Transverse colon (tissue), 4 donors: Measurements from ENCODE around the gene CYP21A2. TPM values are rescaled to one million over a fixed set of nuclear protein-coding genes. Genes with fewer than 3 reads are reported as not detected.
A peak's percentile ranks its signal among the peaks of the same experiment; 100 is the strongest.

Experiments
- DNase-seq: peaks from one replicate; pipeline ENCODE4 v3.0.0-alpha.2; 2019
- H3K27ac ChIP-seq, 4 donors: fragments of 200-600 bp; sonication (generic); 2 replicates each; pipeline ENCODE4 v1.5.1; 2016 to 2018; ENCODE audit warnings: inconsistent platforms in 4 of 4
- H3K27me3 ChIP-seq: fragments of 200-600 bp; sonication (generic); 2 replicates; pipeline ENCODE4 v1.5.1; 2017; ENCODE audit warnings: inconsistent platforms
- H3K36me3 ChIP-seq, 4 donors: fragments of 200-600 bp; sonication (generic); 2 replicates each; pipeline ENCODE4 v1.5.1; 2017 to 2019; ENCODE audit warnings: inconsistent platforms in 4 of 4
- H3K4me1 ChIP-seq, 4 donors: fragments of 200-600 bp; sonication (generic); 2 replicates each; pipeline ENCODE4 v1.5.1; 2017 to 2020; ENCODE audit warnings: inconsistent platforms in 4 of 4
- H3K4me3 ChIP-seq, 4 donors: fragments of 200-600 bp; sonication (generic); 1 replicate in 1 of 4; 2 replicates in 3 of 4; pipeline versions ENCODE4 v1.5.1 to v1.6.1; 2017 to 2019; ENCODE audit warnings: inconsistent platforms in 4 of 4
- H3K9me3 ChIP-seq, 2 donors: fragments of 200-600 bp; sonication (generic); 2 replicates each; pipeline ENCODE4 v1.5.1; 2017 to 2019; ENCODE audit warnings: inconsistent platforms in 2 of 2
- EP300 ChIP-seq: sonication (generic); formaldehyde crosslinking; IDR thresholded peaks from one replicate; pipeline ENCODE4 v1.6.1; 2017; ENCODE audit warnings: antibody characterized with exemption, low read depth
- POLR2A ChIP-seq: fragments of 450-650 bp; IDR thresholded peaks from one replicate; pipeline ENCODE4 v1.6.1; 2016; ENCODE audit warnings: antibody characterized with exemption, mild to moderate bottlenecking, moderate library complexity
- POLR2AphosphoS5 ChIP-seq, 3 donors: sonication (generic); formaldehyde crosslinking; IDR thresholded peaks; one replicate each; pipeline ENCODE4 v1.6.1; 2016; ENCODE audit warnings: antibody characterized with exemption in 3 of 3
- WGBS, 2 donors: methylation state at CpG; one replicate each; pipeline ENCODE4 v1.1.5; 2018; ENCODE audit warnings: low coverage in 1 of 2; 5-methylcytosine and 5-hydroxymethylcytosine counted together
- in situ Hi-C, 4 donors: fragments of 200-750 bp; cut with MboI; loops; one replicate each; pipeline versions ENCODE4 v1.15.0 to v1.15.1; 2017; ENCODE audit warnings: low sequenced_read_pairs in 3 of 4, low pct_ligation_motif_present in 1 of 4, low pct_unique_long_range_greater_than_20kb in 1 of 4
- intact Hi-C: fragments of 100-400 bp; cut with DNase I; formaldehyde crosslinking; loops from one replicate; pipeline ENCODE4 v1.15.1; 2023; ENCODE audit warnings: low total_unique reads
- total RNA-seq, 4 donors: library from RNA; depleted of rRNA; stranded (reverse); fragments of >200 nt; gene quantifications; one replicate each; pipeline ENCODE4 v1.1.0, GENCODE V29; 2016
- TF ChIP-seq, protein P1 (sequence below), 5 experiments: fragments of 200-600 bp in 3 of 5; fragments of 450-650 bp in 2 of 5; sonication (generic) in 3 of 5; IDR thresholded peaks; 1 replicate in 2 of 5; 2 replicates in 3 of 5; pipeline ENCODE4 v1.5.1; 2016 to 2017; ENCODE audit warnings: antibody characterized with exemption in 5 of 5, inconsistent platforms in 3 of 5, mild to moderate bottlenecking in 2 of 5, moderate library complexity in 1 of 5

CYP21A2 gene
- total RNA-seq, 4 donors from 2014 or later, result 0.27 to 0.64 (median 0.40) TPM; not detected in 1

GRCh38 chr6:32081168-32081990 lies 43.2 kb downstream of the CYP21A2 start:
- intact Hi-C loops, result no loop called here
- H3K36me3 ChIP-seq, result no peaks in the 10 kb centered on the region
- H3K9me3 ChIP-seq, result no peaks in the 10 kb centered on the region
- peak overlapping the region; percentile 46 to 73 (median 55) for H3K27ac ChIP-seq
- H3K4me1 ChIP-seq, result peaks cover 0 to 9% (median 2%) of the 10 kb centered on the region in 4 donors
- 80 to 81% methylated on average over 1 to 14 of the region's 22 CpGs for WGBS, 2 donors
- no peak overlapping the region for H3K4me3 ChIP-seq
- H3K27me3 ChIP-seq, result peaks cover 7% of the 10 kb centered on the region
- in situ Hi-C loops, result no loop called here
- peak; percentile 41 for DNase-seq
- TF ChIP-seq EP300, result no peak
- TF ChIP-seq POLR2A, result no peak
- TF ChIP-seq, protein P1, sequence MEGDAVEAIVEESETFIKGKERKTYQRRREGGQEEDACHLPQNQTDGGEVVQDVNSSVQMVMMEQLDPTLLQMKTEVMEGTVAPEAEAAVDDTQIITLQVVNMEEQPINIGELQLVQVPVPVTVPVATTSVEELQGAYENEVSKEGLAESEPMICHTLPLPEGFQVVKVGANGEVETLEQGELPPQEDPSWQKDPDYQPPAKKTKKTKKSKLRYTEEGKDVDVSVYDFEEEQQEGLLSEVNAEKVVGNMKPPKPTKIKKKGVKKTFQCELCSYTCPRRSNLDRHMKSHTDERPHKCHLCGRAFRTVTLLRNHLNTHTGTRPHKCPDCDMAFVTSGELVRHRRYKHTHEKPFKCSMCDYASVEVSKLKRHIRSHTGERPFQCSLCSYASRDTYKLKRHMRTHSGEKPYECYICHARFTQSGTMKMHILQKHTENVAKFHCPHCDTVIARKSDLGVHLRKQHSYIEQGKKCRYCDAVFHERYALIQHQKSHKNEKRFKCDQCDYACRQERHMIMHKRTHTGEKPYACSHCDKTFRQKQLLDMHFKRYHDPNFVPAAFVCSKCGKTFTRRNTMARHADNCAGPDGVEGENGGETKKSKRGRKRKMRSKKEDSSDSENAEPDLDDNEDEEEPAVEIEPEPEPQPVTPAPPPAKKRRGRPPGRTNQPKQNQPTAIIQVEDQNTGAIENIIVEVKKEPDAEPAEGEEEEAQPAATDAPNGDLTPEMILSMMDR (IDR thresholded peaks at IDR 0.05), result no peak
- TF ChIP-seq POLR2AphosphoS5 (IDR thresholded peaks at IDR 0.05), result no peak

GRCh38 chr6:32082478-32082877 lies 44.3 kb downstream of the CYP21A2 start:
- TF ChIP-seq, protein P1 (IDR thresholded peaks at IDR 0.05), result no peak
- no peak for TF ChIP-seq POLR2AphosphoS5 (IDR thresholded peaks at IDR 0.05)
- TF ChIP-seq EP300, result no peak
- no peak for TF ChIP-seq POLR2A
- no peak for DNase-seq
- peaks cover 0 to 17% (median 9%) of the 10 kb centered on the region in 4 donors for H3K4me1 ChIP-seq
- in situ Hi-C loops, result no loop called here
- H3K36me3 ChIP-seq, result no peaks in the 10 kb centered on the region
- intact Hi-C loops, result no loop called here
- H3K27ac ChIP-seq, result peak overlapping the region; percentile 46 to 73 (median 55)
- H3K9me3 ChIP-seq, result no peaks in the 10 kb centered on the region
- H3K27me3 ChIP-seq, result peaks cover 12% of the 10 kb centered on the region
- no peak overlapping the region for H3K4me3 ChIP-seq
- 53 to 58% methylated on average over 3 to 6 of the region's 6 CpGs for WGBS, 2 donors

GRCh38 chr6:32082935-32083334 lies 44.7 kb downstream of the CYP21A2 start:
- 80% methylated on average over 9 of the region's 9 CpGs; no CpG with 5 or more reads in 1 of the 2 donors for WGBS, 2 donors
- Histone ChIP-seq H3K27ac (peak overlapping the region; percentile 46 to 73 (median 55)), H3K4me3 (no peak overlapping the region), H3K36me3 (no peaks in the 10 kb centered on the region), H3K4me1 (peaks cover 0 to 20% (median 13%) of the 10 kb centered on the region in 4 donors), H3K27me3 (peaks cover 14% of the 10 kb centered on the region), H3K9me3 (no peaks in the 10 kb centered on the region)
- no peak for DNase-seq
- intact Hi-C loops, result no loop called here
- in situ Hi-C loops, result no loop called here
- TF ChIP-seq, protein P1 (IDR thresholded peaks at IDR 0.05), result no peak
- TF ChIP-seq POLR2AphosphoS5 (IDR thresholded peaks at IDR 0.05) (no peak), POLR2A (no peak), EP300 (no peak)

DNA sequence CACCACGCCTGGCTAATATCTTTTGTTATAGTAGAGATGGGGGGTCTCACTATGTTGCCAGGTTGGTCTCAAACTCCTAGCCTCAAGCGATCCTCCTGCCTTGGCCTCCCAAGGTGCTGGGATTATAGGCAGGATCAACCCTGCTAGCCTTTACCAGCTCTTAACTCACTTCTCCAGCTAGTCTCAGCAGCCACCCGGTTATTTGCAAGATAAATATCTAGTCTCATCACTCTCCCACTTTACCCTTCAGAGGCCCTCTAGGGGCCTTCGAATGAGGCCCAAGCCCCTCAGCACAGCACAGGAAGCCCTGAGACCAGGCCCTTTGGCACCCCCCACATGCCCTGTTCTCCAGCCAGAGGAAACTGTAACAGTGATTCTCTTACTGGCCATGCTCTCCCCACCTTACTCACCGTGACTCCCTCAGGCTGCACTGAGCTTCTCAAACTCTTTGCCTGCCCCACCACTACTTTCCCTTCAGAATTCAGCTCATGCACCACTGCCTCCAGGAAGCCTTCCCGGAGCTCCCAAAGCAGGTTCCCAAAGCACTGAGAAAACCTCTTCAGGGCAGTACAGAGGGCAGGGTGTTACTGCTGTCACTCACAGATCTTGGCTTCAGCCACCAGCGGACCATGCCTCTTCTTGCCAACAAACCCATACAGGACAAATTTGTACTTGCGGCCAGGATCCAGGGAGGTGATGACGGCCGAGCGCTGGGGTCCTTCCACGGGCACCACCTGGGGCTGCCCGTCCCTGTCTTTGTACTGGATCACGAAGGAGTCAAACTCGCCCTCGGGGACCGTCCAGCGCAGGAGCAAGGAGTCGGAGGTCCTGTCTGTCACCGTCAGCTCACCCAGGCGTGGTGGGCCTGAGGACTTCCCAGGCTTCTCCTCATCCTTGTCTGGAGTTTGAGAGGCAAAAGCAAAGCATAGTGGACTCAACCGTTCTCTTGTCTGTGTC lies 45.9 kb downstream of the CYP21A2 start:
- Histone ChIP-seq H3K9me3 (no peaks in the 10 kb centered on the region), H3K36me3 (no peaks in the 10 kb centered on the region), H3K27me3 (peaks cover 16% of the 10 kb centered on the region), H3K4me1 (peaks cover 0 to 22% (median 14%) of the 10 kb centered on the region in 4 donors), H3K4me3 (no peak overlapping the region), H3K27ac (peak overlapping the region in 1 of 4 donors; percentile 53)
- WGBS, 2 donors, result 80 to 91% methylated on average over 1 to 22 of the region's 22 CpGs
- intact Hi-C loops (no loop called here), in situ Hi-C loops (no loop called here)
- no peak for DNase-seq
- TF ChIP-seq POLR2AphosphoS5 (IDR thresholded peaks at IDR 0.05) (no peak), EP300 (no peak), POLR2A (no peak)
- TF ChIP-seq, protein P1 (IDR thresholded peaks at IDR 0.05), result no peak
